ENCODE measurements around the gene PDE6D. TPM values are rescaled to one million over a fixed set of nuclear protein-coding genes. Genes with fewer than 3 reads are reported as not detected.

The PDE6D gene
- total and polyA plus RNA-seq, 2 of the 13 experiments (the other 11 are each of a cell fraction or from before 2014, with no cell fraction given): 14.1 to 23.2 TPM

- TF ChIP-seq TBX2 (CRISPR knock-in tag; IDR thresholded peaks at IDR 0.05; ENCODE audit: borderline replicate concordance) (0 out of 2 replicates have a peak, but pooled peaks have one; percentile 50), ZNF101 (CRISPR knock-in tag; IDR thresholded peaks at IDR 0.05; ENCODE audit: borderline replicate concordance, low read depth) (no peak), ERF (CRISPR knock-in tag; IDR thresholded peaks at IDR 0.05) (peak; percentile 49; the same call in 1 of the 2 replicates), ZNF775 (CRISPR knock-in tag; IDR thresholded peaks at IDR 0.05; ENCODE audit: borderline replicate concordance) (no peak), ZNF672 (CRISPR knock-in tag; IDR thresholded peaks at IDR 0.05) (no peak), FOSL2 (CRISPR knock-in tag; IDR thresholded peaks at IDR 0.05) (no peak), ZNF12 (CRISPR knock-in tag; IDR thresholded peaks at IDR 0.05) (no peak; the same call in 1 of the 2 replicates), ZSCAN12 (CRISPR knock-in tag; IDR thresholded peaks at IDR 0.05) (no peak), REXO4 (CRISPR knock-in tag; IDR thresholded peaks at IDR 0.05; ENCODE audit: borderline replicate concordance) (no peak), GMEB1 (CRISPR knock-in tag; IDR thresholded peaks at IDR 0.05; ENCODE audit: borderline replicate concordance) (peak; percentile 61; the same call in 1 of the 2 replicates), ZFX (CRISPR knock-in tag; IDR thresholded peaks at IDR 0.05; ENCODE audit: low read depth) (peak; percentile 81), CC2D1A (CRISPR knock-in tag; IDR thresholded peaks at IDR 0.05) (no peak), HES4 (CRISPR knock-in tag; IDR thresholded peaks at IDR 0.05; ENCODE audit: borderline replicate concordance) (peak; percentile 86), NRL (CRISPR knock-in tag; IDR thresholded peaks at IDR 0.05; ENCODE audit: borderline replicate concordance) (peak; percentile 89; the same call in 1 of the 2 replicates), XRCC5 (optimal IDR thresholded peaks at IDR 0.05; ENCODE audit: low read length) (peak; percentile 45), ZNF446 (CRISPR knock-in tag; IDR thresholded peaks at IDR 0.05) (no peak)
- TF ChIP-seq, protein P1, sequence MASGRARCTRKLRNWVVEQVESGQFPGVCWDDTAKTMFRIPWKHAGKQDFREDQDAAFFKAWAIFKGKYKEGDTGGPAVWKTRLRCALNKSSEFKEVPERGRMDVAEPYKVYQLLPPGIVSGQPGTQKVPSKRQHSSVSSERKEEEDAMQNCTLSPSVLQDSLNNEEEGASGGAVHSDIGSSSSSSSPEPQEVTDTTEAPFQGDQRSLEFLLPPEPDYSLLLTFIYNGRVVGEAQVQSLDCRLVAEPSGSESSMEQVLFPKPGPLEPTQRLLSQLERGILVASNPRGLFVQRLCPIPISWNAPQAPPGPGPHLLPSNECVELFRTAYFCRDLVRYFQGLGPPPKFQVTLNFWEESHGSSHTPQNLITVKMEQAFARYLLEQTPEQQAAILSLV (CRISPR knock-in tag; IDR thresholded peaks at IDR 0.05; ENCODE audit: borderline replicate concordance): peak; percentile 68; the same call in 1 of the 2 replicates
- TF ChIP-seq, protein P2, sequence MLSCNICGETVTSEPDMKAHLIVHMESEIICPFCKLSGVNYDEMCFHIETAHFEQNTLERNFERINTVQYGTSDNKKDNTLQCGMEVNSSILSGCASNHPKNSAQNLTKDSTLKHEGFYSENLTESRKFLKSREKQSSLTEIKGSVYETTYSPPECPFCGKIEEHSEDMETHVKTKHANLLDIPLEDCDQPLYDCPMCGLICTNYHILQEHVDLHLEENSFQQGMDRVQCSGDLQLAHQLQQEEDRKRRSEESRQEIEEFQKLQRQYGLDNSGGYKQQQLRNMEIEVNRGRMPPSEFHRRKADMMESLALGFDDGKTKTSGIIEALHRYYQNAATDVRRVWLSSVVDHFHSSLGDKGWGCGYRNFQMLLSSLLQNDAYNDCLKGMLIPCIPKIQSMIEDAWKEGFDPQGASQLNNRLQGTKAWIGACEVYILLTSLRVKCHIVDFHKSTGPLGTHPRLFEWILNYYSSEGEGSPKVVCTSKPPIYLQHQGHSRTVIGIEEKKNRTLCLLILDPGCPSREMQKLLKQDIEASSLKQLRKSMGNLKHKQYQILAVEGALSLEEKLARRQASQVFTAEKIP (CRISPR knock-in tag; IDR thresholded peaks at IDR 0.05; ENCODE audit: borderline replicate concordance): no peak
- TF ChIP-seq, protein P3, sequence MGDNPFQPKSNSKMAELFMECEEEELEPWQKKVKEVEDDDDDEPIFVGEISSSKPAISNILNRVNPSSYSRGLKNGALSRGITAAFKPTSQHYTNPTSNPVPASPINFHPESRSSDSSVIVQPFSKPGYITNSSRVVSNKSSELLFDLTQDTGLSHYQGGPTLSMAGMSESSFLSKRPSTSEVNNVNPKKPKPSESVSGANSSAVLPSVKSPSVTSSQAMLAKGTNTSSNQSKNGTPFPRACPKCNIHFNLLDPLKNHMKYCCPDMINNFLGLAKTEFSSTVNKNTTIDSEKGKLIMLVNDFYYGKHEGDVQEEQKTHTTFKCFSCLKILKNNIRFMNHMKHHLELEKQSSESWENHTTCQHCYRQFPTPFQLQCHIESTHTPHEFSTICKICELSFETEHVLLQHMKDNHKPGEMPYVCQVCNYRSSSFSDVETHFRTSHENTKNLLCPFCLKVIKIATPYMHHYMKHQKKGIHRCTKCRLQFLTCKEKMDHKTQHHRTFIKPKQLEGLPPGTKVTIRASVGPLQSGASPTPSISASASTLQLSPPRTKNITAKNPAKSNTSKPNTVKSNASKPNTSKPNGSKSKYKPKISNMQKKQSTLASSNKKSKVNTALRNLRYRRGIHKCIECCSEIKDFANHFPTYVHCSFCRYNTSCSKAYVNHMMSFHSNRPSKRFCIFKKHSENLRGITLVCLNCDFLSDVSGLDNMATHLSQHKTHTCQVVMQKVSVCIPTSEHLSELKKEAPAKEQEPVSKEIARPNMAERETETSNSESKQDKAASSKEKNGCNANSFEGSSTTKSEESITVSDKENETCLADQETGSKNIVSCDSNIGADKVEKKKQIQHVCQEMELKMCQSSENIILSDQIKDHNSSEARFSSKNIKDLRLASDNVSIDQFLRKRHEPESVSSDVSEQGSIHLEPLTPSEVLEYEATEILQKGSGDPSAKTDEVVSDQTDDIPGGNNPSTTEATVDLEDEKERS (CRISPR knock-in tag; IDR thresholded peaks at IDR 0.05): peak; percentile 43; the same call in 1 of the 2 replicates
- TF ChIP-seq, protein P4, sequence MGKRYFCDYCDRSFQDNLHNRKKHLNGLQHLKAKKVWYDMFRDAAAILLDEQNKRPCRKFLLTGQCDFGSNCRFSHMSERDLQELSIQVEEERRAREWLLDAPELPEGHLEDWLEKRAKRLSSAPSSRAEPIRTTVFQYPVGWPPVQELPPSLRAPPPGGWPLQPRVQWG (CRISPR knock-in tag; IDR thresholded peaks at IDR 0.05; ENCODE audit: borderline replicate concordance, low read depth): no peak
Observed at GRCh38 chr2:231701456-231702373, 79.4 kb downstream of the PDE6D start (continued).
